Measurements from ENCODE around the gene SCAND1.

The SCAND1 gene

GRCh38 chr20:35903843-35904242 lies 50.5 kb downstream of the SCAND1 start:
- no peak for DNase-seq
